NCI-H510A (cell line): Measurements from ENCODE around the gene TAS2R60.
"Not testable (repeated sequence)": the region's sequence is repeated elsewhere in the genome, so short reads cannot be mapped to it uniquely, and the experiment has no call there.

ENCODE experiments used
- DNase-seq: peaks from one replicate; lab custom pipeline; 2025; lab: John Stamatoyannopoulos, UW

TAS2R60 gene

DNA sequence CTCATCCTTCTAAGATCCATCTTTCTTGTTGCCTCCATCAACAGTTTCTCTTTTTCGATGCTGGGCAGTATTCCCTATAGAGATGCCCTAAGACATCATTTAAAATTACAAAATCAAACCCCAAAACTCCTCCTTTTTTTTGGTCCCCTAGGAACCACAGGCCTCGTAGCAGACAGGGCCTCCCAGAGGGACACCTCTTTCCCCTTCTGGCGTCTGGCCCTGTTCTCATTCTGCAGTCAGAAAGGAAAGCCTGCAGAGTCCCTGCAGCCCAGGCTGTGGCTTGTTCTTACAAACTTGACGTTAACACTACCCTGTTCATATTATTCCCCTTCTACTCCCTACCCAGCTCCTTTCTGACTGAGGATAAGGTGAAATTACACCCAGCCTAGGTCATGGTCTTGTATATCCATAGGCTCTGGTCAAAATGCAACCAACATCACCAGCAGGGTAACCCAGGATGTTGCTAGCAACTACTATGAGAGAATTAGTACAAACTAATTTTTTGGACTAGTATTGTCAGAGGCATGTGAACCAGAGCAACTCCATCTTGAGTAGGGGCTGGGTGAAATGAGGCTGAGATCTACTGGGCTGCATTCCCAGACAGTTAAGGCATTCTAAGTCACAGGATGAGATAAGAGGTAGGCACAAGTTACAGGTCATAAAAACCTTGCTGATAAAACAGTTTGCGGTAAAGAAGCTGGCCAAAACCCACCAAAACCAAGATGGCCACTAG lies 31.1 kb upstream of the TAS2R60 start:
- no peak for DNase-seq

GRCh38 chr7:143413123-143413522 lies 30.1 kb upstream of the TAS2R60 start:
- no peak for DNase-seq

DNA sequence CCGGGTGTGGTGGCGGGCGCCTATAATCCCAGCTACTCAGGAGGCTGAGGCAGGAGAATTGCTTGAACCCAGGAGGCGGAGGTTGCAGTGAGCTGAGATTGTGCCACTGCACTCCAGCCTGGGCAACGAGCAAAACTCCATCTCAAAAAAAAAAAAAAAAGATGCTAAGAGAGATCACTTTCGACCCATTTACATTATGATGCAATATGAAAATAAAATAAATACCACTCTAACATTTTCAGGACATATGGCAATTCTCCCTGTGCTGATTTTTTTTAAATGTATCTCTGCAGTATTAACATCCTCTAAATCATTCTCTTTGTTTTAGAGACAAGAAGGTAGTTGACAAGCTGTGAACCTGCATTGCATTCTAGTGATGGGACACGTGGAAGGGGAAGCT lies 28.0 kb upstream of the TAS2R60 start:
- not testable (repeated sequence) for DNase-seq

DNA sequence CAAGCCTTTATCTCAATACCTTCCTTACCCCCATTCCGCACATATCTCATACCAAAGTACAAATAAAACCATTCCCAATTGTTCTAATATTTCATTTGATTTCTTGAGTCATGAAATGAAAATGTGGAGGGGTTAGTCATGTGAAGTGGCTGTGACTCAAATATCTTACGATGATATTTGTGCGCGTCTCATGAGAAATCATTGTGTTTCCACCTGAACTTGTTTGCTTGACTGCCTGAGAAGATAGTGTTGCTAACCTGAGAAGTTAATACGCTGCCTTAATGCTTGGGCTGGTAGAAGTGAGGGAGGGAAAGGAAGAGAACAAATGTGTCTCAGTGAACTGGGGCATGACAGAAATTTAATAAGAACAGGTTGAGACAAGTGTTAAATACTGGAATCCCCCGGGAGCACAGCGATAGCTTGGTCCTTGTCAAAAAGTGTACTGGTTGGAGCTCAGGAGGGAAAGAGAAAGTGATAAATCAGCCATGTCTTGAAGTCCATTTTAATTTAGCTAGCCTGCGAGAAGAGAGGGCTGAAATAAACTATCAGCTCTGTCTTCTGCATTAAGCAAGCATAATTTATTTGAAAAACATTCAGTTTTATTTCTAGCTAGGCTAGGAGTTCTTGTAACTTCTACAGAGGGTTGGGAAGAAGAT lies 27.4 kb upstream of the TAS2R60 start:
- no peak for DNase-seq

DNA sequence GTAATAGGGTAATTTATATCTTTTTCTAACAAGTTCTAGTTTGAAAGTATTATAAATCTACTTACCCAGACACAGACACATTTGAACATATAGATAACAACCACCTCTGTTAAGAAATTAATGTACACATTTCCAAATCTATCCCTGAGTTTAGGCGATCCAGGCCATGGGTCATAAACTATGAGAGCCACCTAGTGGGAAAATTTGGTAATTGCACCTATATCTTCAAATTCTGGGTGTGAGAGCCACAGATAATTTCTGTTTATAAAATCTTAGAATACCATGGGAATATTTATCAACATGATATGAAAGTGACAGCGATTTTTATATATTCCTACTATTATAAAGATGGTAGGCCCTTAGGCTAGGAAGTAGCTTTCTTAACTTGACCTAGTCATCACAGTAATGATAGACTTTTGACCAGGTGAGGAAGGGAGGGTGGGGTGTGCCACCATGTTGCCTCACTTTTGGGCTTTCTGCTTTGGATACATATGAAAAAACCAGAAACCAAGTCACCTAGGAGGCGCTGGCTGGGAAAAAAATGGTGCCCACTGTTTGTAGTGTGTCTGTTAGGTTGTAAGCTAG lies 26.6 kb upstream of the TAS2R60 start:
- DNase-seq = no peak

- DNase-seq = no peak
Measured at GRCh38 chr7:143417734-143418383, 25.4 kb upstream of the TAS2R60 start.

- no peak for DNase-seq
Measured at GRCh38 chr7:143418681-143419458, 24.4 kb upstream of the TAS2R60 start.

GRCh38 chr7:143419880-143420279 lies 23.4 kb upstream of the TAS2R60 start:
- DNase-seq = no peak

- not testable (repeated sequence) for DNase-seq
Measured at GRCh38 chr7:143420624-143421023, 22.6 kb upstream of the TAS2R60 start.

GRCh38 chr7:143422033-143422432 lies 21.2 kb upstream of the TAS2R60 start:
- DNase-seq = no peak

DNA sequence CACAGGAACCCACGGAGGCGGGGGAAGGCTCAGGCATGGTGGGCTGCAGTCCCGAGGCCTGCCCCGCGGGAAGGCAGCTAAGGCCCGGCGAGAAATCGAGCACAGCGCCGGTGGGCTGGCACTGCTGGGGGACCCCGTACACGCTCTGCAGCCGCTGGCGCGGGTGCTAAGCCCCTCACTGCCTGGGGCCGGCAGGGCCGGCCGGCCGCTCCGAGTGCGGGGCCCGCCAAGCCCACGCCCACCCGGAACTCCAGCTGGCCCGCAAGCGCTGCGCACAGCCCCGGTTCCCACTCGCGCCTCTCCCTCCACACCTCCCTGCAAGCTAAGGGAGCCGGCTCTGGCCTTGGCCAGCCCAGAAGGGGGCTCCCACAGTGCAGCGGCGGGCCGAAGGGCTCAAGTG lies 18.8 kb upstream of the TAS2R60 start:
- not testable (repeated sequence) for DNase-seq

GRCh38 chr7:143426479-143427142 lies 16.6 kb upstream of the TAS2R60 start:
- DNase-seq = no peak

GRCh38 chr7:143429770-143430698 lies 13.2 kb upstream of the TAS2R60 start:
- no peak for DNase-seq

DNA sequence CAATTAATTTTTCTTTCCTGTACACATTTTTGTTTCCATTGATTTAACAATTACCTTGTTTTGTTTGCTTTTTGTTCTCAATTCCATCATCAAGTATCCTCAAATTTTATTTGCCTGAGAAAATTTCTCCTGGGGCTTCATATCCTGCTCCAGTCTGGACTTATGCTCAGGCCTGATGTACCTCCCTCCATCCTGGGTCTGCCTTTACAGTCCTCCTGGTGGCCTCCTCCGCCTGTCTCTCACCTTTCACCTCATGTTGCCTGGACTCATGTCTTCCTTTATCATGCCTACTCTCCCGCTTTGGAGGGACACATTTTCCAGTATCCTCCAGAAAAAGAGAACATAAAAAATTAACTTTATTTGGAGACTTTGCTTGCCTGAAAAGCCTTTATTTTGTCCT lies 12.1 kb upstream of the TAS2R60 start:
- no peak for DNase-seq

DNA sequence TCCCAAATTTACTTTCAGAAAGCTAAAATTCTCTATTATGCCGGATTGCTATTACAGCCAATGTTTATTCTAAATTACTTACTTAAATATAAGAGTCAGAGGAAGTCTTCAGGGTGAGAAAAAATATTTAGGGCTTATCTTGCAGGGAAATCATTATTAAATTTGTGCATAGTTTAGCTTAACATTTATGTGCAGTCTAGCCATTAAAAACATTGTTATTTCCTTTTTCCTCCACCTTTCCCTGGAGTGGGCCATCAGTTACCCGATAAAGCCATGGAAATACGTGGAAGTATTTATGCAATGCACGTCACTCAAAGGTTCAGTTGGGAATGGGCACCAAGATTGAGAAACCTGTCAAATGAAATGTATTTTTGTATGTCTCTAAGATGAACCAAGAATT lies 9.5 kb upstream of the TAS2R60 start:
- no peak for DNase-seq

- no peak for DNase-seq
Measured at GRCh38 chr7:143434660-143435059, 8.6 kb upstream of the TAS2R60 start.

- DNase-seq = no peak
Measured at GRCh38 chr7:143435266-143435665, 8.0 kb upstream of the TAS2R60 start.

GRCh38 chr7:143436325-143436946 lies 6.8 kb upstream of the TAS2R60 start:
- DNase-seq = no peak

DNA sequence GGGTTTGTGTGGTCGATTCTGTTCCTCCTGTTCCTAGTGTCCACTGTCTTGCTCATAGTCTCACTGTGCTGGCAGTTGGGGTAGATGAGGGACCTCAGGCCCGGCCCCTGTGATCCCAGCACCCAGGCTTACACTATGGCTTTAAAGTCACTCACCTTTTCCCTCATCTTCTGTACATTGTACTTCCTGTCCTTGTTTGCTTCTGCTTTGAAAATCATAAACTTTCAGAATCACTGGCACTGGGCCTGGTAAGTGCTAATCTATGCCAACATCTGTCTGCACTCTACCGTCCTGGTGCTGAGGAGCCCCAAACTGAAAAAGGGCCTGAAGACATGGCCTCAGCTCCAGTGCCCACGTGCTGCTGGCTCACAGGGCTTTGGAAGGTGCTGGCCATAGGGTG lies 5.7 kb upstream of the TAS2R60 start:
- DNase-seq = no peak

DNA sequence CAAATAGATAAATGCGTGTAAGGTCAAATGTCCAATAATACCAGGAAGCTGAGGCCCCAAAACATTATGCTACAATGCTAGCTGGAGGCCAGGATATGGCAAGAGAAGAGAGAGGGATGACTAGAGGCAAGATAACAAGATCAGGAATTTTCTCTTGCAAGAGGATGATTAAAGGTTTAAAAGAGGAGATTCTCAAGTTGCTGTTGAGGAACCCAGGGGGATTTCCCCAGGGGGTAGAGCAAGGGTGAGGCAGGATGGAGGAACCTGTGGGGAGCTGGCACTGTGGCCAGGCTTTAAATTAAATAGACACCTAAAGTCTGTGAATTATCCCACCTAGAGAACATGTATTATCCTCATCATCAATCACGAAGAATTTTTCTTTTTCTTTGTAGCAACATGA lies 3.4 kb upstream of the TAS2R60 start:
- DNase-seq = no peak
